ENCODE measurements around the gene PEAK1.

Gene PEAK1

GRCh38 chr15:77402740-77403379 is 17.0 kb downstream of the PEAK1 start:
- H3K4me3 ChIP-seq (ENCODE audit: low read length): no peak overlapping the region
- no peak for TF ChIP-seq ZNF274 (IDR thresholded peaks at IDR 0.05; ENCODE audit: low read depth, low read length)

- TF ChIP-seq ZNF274 (IDR thresholded peaks at IDR 0.05; ENCODE audit: low read depth, low read length): no peak
- H3K4me3 ChIP-seq (ENCODE audit: low read length): no peak overlapping the region
These were observed 19.6 kb downstream of the PEAK1 start for GRCh38 chr15:77400258-77400657.

GRCh38 chr15:77398927-77399326 is 21.0 kb downstream of the PEAK1 start:
- H3K4me3 ChIP-seq (ENCODE audit: low read length): no peak overlapping the region
- TF ChIP-seq ZNF274 (IDR thresholded peaks at IDR 0.05; ENCODE audit: low read depth, low read length): no peak

GRCh38 chr15:77396692-77397091 is 23.2 kb downstream of the PEAK1 start:
- no peak for TF ChIP-seq ZNF274 (IDR thresholded peaks at IDR 0.05; ENCODE audit: low read depth, low read length)
- no peak overlapping the region; the same call in 1 of the 2 replicates for H3K4me3 ChIP-seq (ENCODE audit: low read length)

- H3K4me3 ChIP-seq (ENCODE audit: low read length): no peak overlapping the region
- no peak for TF ChIP-seq ZNF274 (IDR thresholded peaks at IDR 0.05; ENCODE audit: low read depth, low read length)
These were observed 24.7 kb downstream of the PEAK1 start for GRCh38 chr15:77395013-77395774.

- H3K4me3 ChIP-seq (ENCODE audit: low read length): no peak overlapping the region
- no peak for TF ChIP-seq ZNF274 (IDR thresholded peaks at IDR 0.05; ENCODE audit: low read depth, low read length)
These were observed 26.4 kb downstream of the PEAK1 start for GRCh38 chr15:77393471-77393840.

GRCh38 chr15:77392762-77393470 is 27.0 kb downstream of the PEAK1 start:
- no peak overlapping the region for H3K4me3 ChIP-seq (ENCODE audit: low read length)
- no peak for TF ChIP-seq ZNF274 (IDR thresholded peaks at IDR 0.05; ENCODE audit: low read depth, low read length)

- H3K4me3 ChIP-seq (ENCODE audit: low read length): no peak overlapping the region
- no peak for TF ChIP-seq ZNF274 (IDR thresholded peaks at IDR 0.05; ENCODE audit: low read depth, low read length)
These were observed 28.4 kb downstream of the PEAK1 start for GRCh38 chr15:77391372-77391951.

GRCh38 chr15:77387365-77388105 is 32.4 kb downstream of the PEAK1 start:
- no peak for TF ChIP-seq ZNF274 (IDR thresholded peaks at IDR 0.05; ENCODE audit: low read depth, low read length)

GRCh38 chr15:77386626-77387025 is 33.3 kb downstream of the PEAK1 start:
- no peak overlapping the region for H3K4me3 ChIP-seq (ENCODE audit: low read length)
- no peak for TF ChIP-seq ZNF274 (IDR thresholded peaks at IDR 0.05; ENCODE audit: low read depth, low read length)

More at GRCh38 chr15:77387365-77388105, 32.4 kb downstream of the PEAK1 start:
- H3K4me3 ChIP-seq (ENCODE audit: low read length): no peak overlapping the region

- no peak overlapping the region for H3K4me3 ChIP-seq (ENCODE audit: low read length)
- TF ChIP-seq ZNF274 (IDR thresholded peaks at IDR 0.05; ENCODE audit: low read depth, low read length): no peak
These were observed 35.1 kb downstream of the PEAK1 start for GRCh38 chr15:77384589-77385359.

GRCh38 chr15:77384086-77384485 is 35.8 kb downstream of the PEAK1 start:
- TF ChIP-seq ZNF274 (IDR thresholded peaks at IDR 0.05; ENCODE audit: low read depth, low read length): no peak
- no peak overlapping the region for H3K4me3 ChIP-seq (ENCODE audit: low read length)

- no peak for TF ChIP-seq ZNF274 (IDR thresholded peaks at IDR 0.05; ENCODE audit: low read depth, low read length)
- no peak overlapping the region for H3K4me3 ChIP-seq (ENCODE audit: low read length)
These were observed 39.9 kb downstream of the PEAK1 start for GRCh38 chr15:77380033-77380432.

All from GM08714 (cell line).